ENCODE data around the gene C1orf141.
"Not testable (repeated sequence)": the region's sequence is repeated elsewhere in the genome, so short reads cannot be mapped to it uniquely, and the experiment has no call there.

C1orf141 gene

GRCh38 chr1:67146101-67146500 lies 11.3 kb upstream of the C1orf141 start:
- H3K4me3 ChIP-seq (replicated peaks; ENCODE audit: low read depth, low read length): no peak overlapping the region
- TF ChIP-seq CTCF (IDR thresholded peaks at IDR 0.05; ENCODE audit: low read length, missing control alignments): no peak
- DNase-seq (ENCODE audit: low read depth): no peak

GRCh38 chr1:67144696-67145095 lies 9.9 kb upstream of the C1orf141 start:
- TF ChIP-seq CTCF (IDR thresholded peaks at IDR 0.05; ENCODE audit: low read length, missing control alignments): peak; percentile 60
- no peak overlapping the region for H3K4me3 ChIP-seq (replicated peaks; ENCODE audit: low read depth, low read length)
- peak; percentile 31 for DNase-seq (ENCODE audit: low read depth)

GRCh38 chr1:67143966-67144365 lies 9.2 kb upstream of the C1orf141 start:
- no peak for DNase-seq (ENCODE audit: low read depth)
- no peak for TF ChIP-seq CTCF (IDR thresholded peaks at IDR 0.05; ENCODE audit: low read length, missing control alignments)
- H3K4me3 ChIP-seq (replicated peaks; ENCODE audit: low read depth, low read length): no peak overlapping the region

- no peak for TF ChIP-seq CTCF (IDR thresholded peaks at IDR 0.05; ENCODE audit: low read length, missing control alignments)
- DNase-seq (ENCODE audit: low read depth): no peak
- no peak overlapping the region for H3K4me3 ChIP-seq (replicated peaks; ENCODE audit: low read depth, low read length)
Observed at GRCh38 chr1:67142931-67143330, 8.2 kb upstream of the C1orf141 start.

GRCh38 chr1:67141832-67142231 lies 7.1 kb upstream of the C1orf141 start:
- DNase-seq (ENCODE audit: low read depth); H3K4me3 ChIP-seq (replicated peaks; ENCODE audit: low read depth, low read length): not testable (repeated sequence)

- DNase-seq (ENCODE audit: low read depth): no peak
- no peak for TF ChIP-seq CTCF (IDR thresholded peaks at IDR 0.05; ENCODE audit: low read length, missing control alignments)
- H3K4me3 ChIP-seq (replicated peaks; ENCODE audit: low read depth, low read length): no peak overlapping the region
Observed at GRCh38 chr1:67140460-67140859, 5.7 kb upstream of the C1orf141 start.

- no peak for TF ChIP-seq CTCF (IDR thresholded peaks at IDR 0.05; ENCODE audit: low read length, missing control alignments)
- no peak for DNase-seq (ENCODE audit: low read depth)
- H3K4me3 ChIP-seq (replicated peaks; ENCODE audit: low read depth, low read length): no peak overlapping the region
Observed at GRCh38 chr1:67138813-67139499, 4.2 kb upstream of the C1orf141 start.
